ENCODE results near the gene BARD1.
A peak's percentile ranks its signal among the peaks of the same experiment; 100 is the strongest.

The BARD1 gene

GRCh38 chr2:214808981-214809750 lies at the start of gene BARD1:
Gene BARD1 (minus strand): TSS chr2:214809683. CDS start chr2:214809569, 114 bp downstream.
- peak within 1 kb of the TSS; percentile 96 for H3K4me2 ChIP-seq (ENCODE audit: low read length)
- peaks cover 13% of the 10 kb centered on the region for H3K4me1 ChIP-seq (ENCODE audit: low read length)
- H3K9ac ChIP-seq (ENCODE audit: low read length), result peak within 1 kb of the TSS; percentile 87
- peaks cover 48% of the 10 kb centered on the region for H3K79me2 ChIP-seq (ENCODE audit: low read length)
- H3K36me3 ChIP-seq (replicated peaks; ENCODE audit: low read depth, low read length), result peaks cover 8% of the 10 kb centered on the region
- H3K27ac ChIP-seq (ENCODE audit: low read length), result peak within 1 kb of the TSS; percentile 88
- H3K27me3 ChIP-seq (ENCODE audit: low read depth, low read length), result no peaks in the 10 kb centered on the region
- H2AFZ ChIP-seq (ENCODE audit: low read depth, low read length), result peak within 1 kb of the TSS; percentile 95
- peaks cover 34% of the 10 kb centered on the region for H4K20me1 ChIP-seq (ENCODE audit: insufficient read depth, low read length)
- no peaks in the 10 kb centered on the region for H3K9me3 ChIP-seq (ENCODE audit: insufficient read depth, low read length)
- TF ChIP-seq EZH2phosphoT487 (IDR thresholded peaks at IDR 0.05; ENCODE audit: low read depth) (no peak), CTCF (IDR thresholded peaks at IDR 0.05; ENCODE audit: low read depth, low read length) (no peak)
- peak within 1 kb of the TSS; percentile 97 for H3K4me3 ChIP-seq (ENCODE audit: low read length)

GRCh38 chr2:214856137-214856536 lies 46.7 kb upstream of the BARD1 start:
- no peaks in the 10 kb centered on the region for H3K27me3 ChIP-seq (ENCODE audit: low read depth, low read length)
- H3K4me1 ChIP-seq (ENCODE audit: low read length), result no peaks in the 10 kb centered on the region
- no peaks in the 10 kb centered on the region for H3K36me3 ChIP-seq (replicated peaks; ENCODE audit: low read depth, low read length)
- TF ChIP-seq EZH2phosphoT487 (IDR thresholded peaks at IDR 0.05; ENCODE audit: low read depth), result no peak
- no peak for TF ChIP-seq CTCF (IDR thresholded peaks at IDR 0.05; ENCODE audit: low read depth, low read length)
- no peak overlapping the region for H3K27ac ChIP-seq (ENCODE audit: low read length)
- no peaks in the 10 kb centered on the region for H3K79me2 ChIP-seq (ENCODE audit: low read length)
- H3K9me3 ChIP-seq (ENCODE audit: insufficient read depth, low read length), result no peaks in the 10 kb centered on the region
- no peak overlapping the region for H3K4me3 ChIP-seq (ENCODE audit: low read length)
- no peaks in the 10 kb centered on the region for H4K20me1 ChIP-seq (ENCODE audit: insufficient read depth, low read length)
- H2AFZ ChIP-seq (ENCODE audit: low read depth, low read length), result no peak overlapping the region
- no peak overlapping the region for H3K4me2 ChIP-seq (ENCODE audit: low read length)
- no peak overlapping the region for H3K9ac ChIP-seq (ENCODE audit: low read length)

GRCh38 chr2:214853906-214854305 lies 44.4 kb upstream of the BARD1 start:
- no peak overlapping the region for H3K4me2 ChIP-seq (ENCODE audit: low read length)
- H3K27ac ChIP-seq (ENCODE audit: low read length), result no peak overlapping the region

More at GRCh38 chr2:214853906-214854305, 44.4 kb upstream of the BARD1 start:
- H3K9me3 ChIP-seq (ENCODE audit: insufficient read depth, low read length), result no peaks in the 10 kb centered on the region
- H3K4me1 ChIP-seq (ENCODE audit: low read length), result no peaks in the 10 kb centered on the region
- no peaks in the 10 kb centered on the region for H4K20me1 ChIP-seq (ENCODE audit: insufficient read depth, low read length)
- H3K36me3 ChIP-seq (replicated peaks; ENCODE audit: low read depth, low read length), result no peaks in the 10 kb centered on the region
- H2AFZ ChIP-seq (ENCODE audit: low read depth, low read length), result no peak overlapping the region
- no peak overlapping the region for H3K4me3 ChIP-seq (ENCODE audit: low read length)
- no peaks in the 10 kb centered on the region for H3K27me3 ChIP-seq (ENCODE audit: low read depth, low read length)
- TF ChIP-seq EZH2phosphoT487 (IDR thresholded peaks at IDR 0.05; ENCODE audit: low read depth) (no peak), CTCF (IDR thresholded peaks at IDR 0.05; ENCODE audit: low read depth, low read length) (no peak)
- H3K9ac ChIP-seq (ENCODE audit: low read length), result no peak overlapping the region
- no peaks in the 10 kb centered on the region for H3K79me2 ChIP-seq (ENCODE audit: low read length)
